Stomach (tissue), 9 donors: ENCODE measurements around the gene GET4. TPM values are rescaled to one million over a fixed set of nuclear protein-coding genes. Genes with fewer than 3 reads are reported as not detected.

Source experiments
- DNase-seq, 2 donors: peaks; one replicate each; pipeline versions ENCODE4 v3.0.0 to v3.0.0-alpha.2; 2013 to 2019
- H3K27ac ChIP-seq, 5 donors: fragments of 200-600 bp in 4 of 5; sonication (generic) in 4 of 5; one replicate each; pipeline ENCODE4 v1.5.1; 2013 to 2019; ENCODE audit warnings: mild to moderate bottlenecking in 1 of 5, moderate library complexity in 1 of 5
- H3K27me3 ChIP-seq, 3 donors: fragments of 200-600 bp; sonication (generic); one replicate each; pipeline ENCODE4 v1.5.1; 2017 to 2019; ENCODE audit warnings: mixed run types in 1 of 3
- H3K36me3 ChIP-seq, 4 donors: fragments of 200-600 bp; sonication (generic); 1 replicate in 3 of 4; 2 replicates in 1 of 4; pipeline ENCODE4 v1.5.1; 2016 to 2019
- H3K4me1 ChIP-seq, 4 donors: fragments of 200-600 bp; sonication (generic); one replicate each; pipeline ENCODE4 v1.5.1; 2016 to 2019
- H3K4me3 ChIP-seq, 4 donors: fragments of 200-600 bp; sonication (generic) in 3 of 4; one replicate each; pipeline ENCODE4 v1.5.1; 2016 to 2019; ENCODE audit warnings: mild to moderate bottlenecking in 1 of 4
- H3K9me3 ChIP-seq, 4 donors: fragments of 200-600 bp; sonication (generic); one replicate each; pipeline ENCODE4 v1.5.1; 2016 to 2019
- CTCF ChIP-seq, 7 experiments: fragments of 450-650 bp in 4 of 7; fragments of 200-600 bp in 3 of 7; sonication (generic) in 3 of 7; IDR thresholded peaks; one replicate each; pipeline ENCODE4 v1.5.1; 2016 to 2019; ENCODE audit warnings: antibody characterized with exemption in 7 of 7, control low read depth in 2 of 7, mild to moderate bottlenecking in 1 of 7
- EP300 ChIP-seq: sonication (generic); formaldehyde crosslinking; IDR thresholded peaks from one replicate; pipeline ENCODE4 v1.6.1; 2017; ENCODE audit warnings: antibody characterized with exemption
- POLR2A ChIP-seq, 4 donors: fragments of 450-650 bp; IDR thresholded peaks; one replicate each; pipeline ENCODE4 v1.6.1; 2016; ENCODE audit warnings: antibody characterized with exemption in 4 of 4, control low read depth in 2 of 4, mild to moderate bottlenecking in 1 of 4, moderate library complexity in 1 of 4
- POLR2AphosphoS5 ChIP-seq, 3 donors: sonication (generic); formaldehyde crosslinking; IDR thresholded peaks; one replicate each; pipeline ENCODE4 v1.6.1; 2016; ENCODE audit warnings: antibody characterized with exemption in 3 of 3
- WGBS, 5 donors: extraction: QIAGEN DNeasy Blood & Tissue Kit in 3 of 5; methylation state at CpG; one replicate each; pipeline versions ENCODE4 v1.1.5 to v1.1.7; 2013 to 2018; 5-methylcytosine and 5-hydroxymethylcytosine counted together
- intact Hi-C: fragments of 100-400 bp; cut with DNase I; formaldehyde crosslinking; loops from one replicate; pipeline ENCODE4 v1.15.1; 2023; ENCODE audit warnings: low total_unique reads
- polyA plus RNA-seq, 3 donors: library from polyadenylated mRNA; stranded (reverse); fragments of 200-250 nt; gene quantifications; one replicate each; pipeline ENCODE4 v1.2.3, GENCODE V29; 2013
- total RNA-seq, 5 donors: library from RNA; depleted of rRNA; stranded (reverse); fragments of >200 nt; gene quantifications; one replicate each; pipeline versions ENCODE4 v1.1.0 to v1.2.3, GENCODE V29; 2014 to 2016
- donor health status: healthy with polysubstance abuse.
- donor health status: Bipolar disorder and iron deficiency.
- donor health status: healthy.

The GET4 gene
- total and polyA plus RNA-seq, 8 donors = 22.4 to 140 (median 46.6) TPM

GRCh38 chr7:944744-945143 is 68.4 kb downstream of the GET4 start:
- WGBS, 5 donors = 45 to 75% (median 52%) methylated on average over 5 of the region's 5 CpGs
- no peak for TF ChIP-seq EP300
- no peak for TF ChIP-seq CTCF (IDR thresholded peaks at IDR 0.05)
- TF ChIP-seq POLR2AphosphoS5 (IDR thresholded peaks at IDR 0.05) = no peak
- TF ChIP-seq POLR2A (IDR thresholded peaks at IDR 0.05) = no peak
- peak overlapping the region; percentile 20 to 43 (median 28) for H3K4me3 ChIP-seq
- H3K9me3 ChIP-seq = peaks cover 0 to 8% (median 0%) of the 10 kb centered on the region in 4 donors
- H3K36me3 ChIP-seq = peaks cover 0 to 5% (median 0%) of the 10 kb centered on the region in 4 donors
- peak overlapping the region; percentile 77 to 90 (median 85) for H3K27ac ChIP-seq
- H3K4me1 ChIP-seq = peaks cover 0 to 36% (median 14%) of the 10 kb centered on the region in 4 donors
- intact Hi-C loops = no loop called here
- peaks cover 0 to 6% (median 0%) of the 10 kb centered on the region in 3 donors for H3K27me3 ChIP-seq
- DNase-seq = no peak

- H3K27ac ChIP-seq = peak overlapping the region; percentile 77 to 90 (median 85)
- intact Hi-C loops = no loop called here
- H3K9me3 ChIP-seq = peaks cover 0 to 8% (median 0%) of the 10 kb centered on the region in 4 donors
- TF ChIP-seq POLR2A (IDR thresholded peaks at IDR 0.05) (no peak), POLR2AphosphoS5 (IDR thresholded peaks at IDR 0.05) (no peak), CTCF (IDR thresholded peaks at IDR 0.05) (no peak), EP300 (no peak)
- peaks cover 0 to 8% (median 0%) of the 10 kb centered on the region in 3 donors for H3K27me3 ChIP-seq
- H3K4me1 ChIP-seq = peaks cover 0 to 40% (median 14%) of the 10 kb centered on the region in 4 donors
- peak overlapping the region; percentile 20 to 43 (median 28) for H3K4me3 ChIP-seq
- 16 to 46% (median 31%) methylated on average over 4 to 13 of the region's 13 CpGs for WGBS, 5 donors
- peaks cover 0 to 8% (median 0%) of the 10 kb centered on the region in 4 donors for H3K36me3 ChIP-seq
- no peak for DNase-seq
Measured at GRCh38 chr7:945147-945555, 68.8 kb downstream of the GET4 start.

- Histone ChIP-seq H3K9me3 (peaks cover 0 to 5% (median 0%) of the 10 kb centered on the region in 4 donors), H3K27me3 (peaks cover 0 to 8% (median 0%) of the 10 kb centered on the region in 3 donors), H3K36me3 (peaks cover 0 to 8% (median 0%) of the 10 kb centered on the region in 4 donors), H3K27ac (peak overlapping the region; percentile 77 to 90 (median 85)), H3K4me3 (peak overlapping the region; percentile 20 to 43 (median 28)), H3K4me1 (peaks cover 0 to 45% (median 14%) of the 10 kb centered on the region in 4 donors)
- WGBS, 5 donors = 26 to 61% (median 36%) methylated on average over 21 to 30 of the region's 30 CpGs
- DNase-seq = peak; percentile 94 to 96
- TF ChIP-seq POLR2A (IDR thresholded peaks at IDR 0.05) (peak in 2 of 4 donors; percentile 43 to 64), CTCF (IDR thresholded peaks at IDR 0.05) (no peak), POLR2AphosphoS5 (IDR thresholded peaks at IDR 0.05) (peak in 2 of 3 donors; percentile 88 to 95)
- intact Hi-C loops = no loop called here
Measured at GRCh38 chr7:945556-946255, 69.4 kb downstream of the GET4 start.

Other genes with a start within 250 kb of the GET4 start
- gene DNAAF5, start 149.9 kb upstream of the GET4 start, total RNA-seq = 100 to 1,000 TPM in 1 of 5 donors, 10 to 100 TPM in 3, 1 to 10 TPM in 1; 9.2 to 210 (median 33.3) TPM
- gene DNAAF5, start 149.9 kb upstream of the GET4 start, polyA plus RNA-seq = 10 to 100 TPM in 2 of 3 donors, 1 to 10 TPM in 1; 6.7 to 15.1 (median 10.2) TPM
- 10 to 100 TPM in 4 of 5 donors, 1 to 10 TPM in 1; 4.5 to 45.8 (median 15.2) TPM for gene PRKAR1B, start 149.3 kb upstream of the GET4 start, total RNA-seq
- 1 to 10 TPM; 5.0 to 9.3 (median 7.8) TPM for gene PRKAR1B, start 149.3 kb upstream of the GET4 start, polyA plus RNA-seq
- gene SUN1, start 44.1 kb upstream of the GET4 start, total RNA-seq = 100 to 1,000 TPM; 103 to 242 (median 159) TPM
- 10 to 100 TPM; 15.9 to 58.9 (median 21.7) TPM for gene SUN1, start 44.1 kb upstream of the GET4 start, polyA plus RNA-seq
- 100 to 1,000 TPM in 1 of 5 donors, 10 to 100 TPM in 2, 1 to 10 TPM in 2; 2.2 to 169 (median 18.5) TPM for gene ADAP1, start 78.1 kb downstream of the GET4 start, total RNA-seq
- gene ADAP1, start 78.1 kb downstream of the GET4 start, polyA plus RNA-seq = 10 to 100 TPM; 16.0 to 30.5 (median 29.4) TPM
- 10 to 100 TPM in 3 of 5 donors, 1 to 10 TPM in 2; 2.3 to 26.6 (median 14.2) TPM for gene COX19, start 99.0 kb downstream of the GET4 start, total RNA-seq
- gene COX19, start 99.0 kb downstream of the GET4 start, polyA plus RNA-seq = 1 to 10 TPM; 3.9 to 6.5 (median 5.5) TPM
- 1 to 10 TPM in 1 of 5 donors, not detected in 4; 7.0 TPM for gene CYP2W1, start 106.6 kb downstream of the GET4 start, total RNA-seq
- gene CYP2W1, start 106.6 kb downstream of the GET4 start, polyA plus RNA-seq = under 1 TPM in 2 of 3 donors, not detected in 1; 0.31 to 0.65 TPM
- gene GPR146, start 168.0 kb downstream of the GET4 start, total RNA-seq = 10 to 100 TPM in 1 of 5 donors, 1 to 10 TPM in 4; 2.0 to 13.6 (median 4.4) TPM
- gene GPR146, start 168.0 kb downstream of the GET4 start, polyA plus RNA-seq = 10 to 100 TPM in 2 of 3 donors, 1 to 10 TPM in 1; 6.4 to 14.6 (median 10.8) TPM
- 10 to 100 TPM in 2 of 5 donors, 1 to 10 TPM in 1, under 1 TPM in 1, not detected in 1; 0.58 to 18.3 (median 9.7) TPM for gene GPER1, start 211.6 kb downstream of the GET4 start, total RNA-seq
- gene GPER1, start 211.6 kb downstream of the GET4 start, polyA plus RNA-seq = 10 to 100 TPM; 21.9 to 31.2 (median 26.0) TPM